Stimulated activated CD4-positive, alpha-beta T cell treated with anti-CD3 and anti-CD28 coated beads, Interleukin-4, amount 100 ng/mL, for 1 hour (primary cell): ENCODE results near the gene DDHD1.

Experiments
- DNase-seq: peaks from one replicate; pipeline ENCODE4 v3.0.0-alpha.2; 2020

Gene DDHD1

DNA sequence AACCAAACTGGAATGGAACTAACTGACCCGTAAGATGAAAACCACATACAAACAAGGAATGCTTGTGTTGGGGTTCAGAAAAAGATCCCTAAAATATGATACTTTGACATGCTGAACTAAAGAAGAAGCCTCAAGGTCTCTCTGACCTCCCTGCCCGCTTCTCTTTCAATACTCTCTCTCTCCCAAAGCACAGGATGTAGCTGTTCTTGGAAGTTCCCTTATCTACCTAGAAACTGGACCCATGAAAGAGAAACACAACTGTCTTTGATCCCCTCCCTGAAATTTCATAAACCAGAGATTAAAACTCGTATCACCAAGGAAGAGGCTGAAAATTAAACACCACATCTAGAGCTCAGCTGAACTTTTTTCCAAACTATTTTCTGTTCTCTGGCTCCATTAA lies 125.6 kb downstream of the DDHD1 start:
- DNase-seq, result no peak

DNA sequence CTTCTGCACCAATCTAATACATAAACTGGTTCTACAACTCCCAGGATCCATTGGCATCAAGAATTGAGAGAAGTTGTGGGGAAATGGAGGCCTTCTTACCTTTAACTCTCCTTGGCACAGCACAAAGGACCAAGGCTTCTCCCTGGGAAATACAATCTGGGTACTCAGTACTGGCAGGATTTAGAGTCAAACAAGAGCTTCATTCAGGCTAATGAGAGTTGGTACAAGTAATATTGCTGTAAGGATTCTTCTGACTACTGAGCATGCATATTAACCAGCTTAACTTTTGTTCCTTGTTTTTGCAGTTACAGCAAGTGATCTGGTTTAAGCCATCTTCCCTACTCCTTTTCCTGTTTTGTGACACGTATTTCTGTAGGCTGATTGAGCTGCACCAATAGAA lies 126.1 kb downstream of the DDHD1 start:
- DNase-seq, result no peak

DNA sequence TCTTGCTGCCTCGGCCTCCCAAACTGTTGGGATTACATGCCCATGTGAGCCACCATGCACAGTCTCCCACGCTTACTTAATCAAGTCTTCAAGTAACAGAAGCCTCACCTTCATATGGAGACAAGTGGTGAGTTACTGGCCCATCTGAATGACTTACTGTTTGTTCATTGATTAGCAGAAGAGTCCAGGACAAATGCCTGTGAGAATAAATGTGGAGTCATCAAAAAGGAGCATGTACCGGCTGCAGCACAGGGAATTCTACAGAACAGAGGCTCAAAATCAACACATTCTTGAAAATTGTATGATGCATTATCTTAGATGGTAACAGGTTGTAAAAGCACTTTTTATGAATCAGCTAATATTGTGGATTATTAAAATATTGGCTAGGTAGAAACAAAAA lies 129.8 kb downstream of the DDHD1 start:
- no peak for DNase-seq

DNA sequence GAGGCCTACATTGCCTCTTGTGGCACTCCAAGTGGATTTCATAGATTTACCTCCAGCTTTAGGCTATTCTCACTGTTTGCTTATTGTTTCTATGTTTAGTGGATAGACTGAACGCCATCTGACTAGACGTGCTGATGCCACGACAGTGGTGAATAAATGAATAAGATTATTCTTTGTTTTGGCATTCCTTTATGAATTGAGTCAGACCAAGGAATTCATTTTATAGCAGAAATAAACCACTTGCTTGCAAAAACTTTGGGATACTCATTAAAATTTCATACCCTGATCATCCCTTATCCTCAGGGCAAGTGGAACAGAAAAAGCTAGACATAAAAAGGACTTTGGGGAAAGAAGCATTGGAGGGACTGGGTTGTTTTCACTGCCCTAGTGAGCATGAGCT lies 130.5 kb downstream of the DDHD1 start:
- DNase-seq, result no peak

DNA sequence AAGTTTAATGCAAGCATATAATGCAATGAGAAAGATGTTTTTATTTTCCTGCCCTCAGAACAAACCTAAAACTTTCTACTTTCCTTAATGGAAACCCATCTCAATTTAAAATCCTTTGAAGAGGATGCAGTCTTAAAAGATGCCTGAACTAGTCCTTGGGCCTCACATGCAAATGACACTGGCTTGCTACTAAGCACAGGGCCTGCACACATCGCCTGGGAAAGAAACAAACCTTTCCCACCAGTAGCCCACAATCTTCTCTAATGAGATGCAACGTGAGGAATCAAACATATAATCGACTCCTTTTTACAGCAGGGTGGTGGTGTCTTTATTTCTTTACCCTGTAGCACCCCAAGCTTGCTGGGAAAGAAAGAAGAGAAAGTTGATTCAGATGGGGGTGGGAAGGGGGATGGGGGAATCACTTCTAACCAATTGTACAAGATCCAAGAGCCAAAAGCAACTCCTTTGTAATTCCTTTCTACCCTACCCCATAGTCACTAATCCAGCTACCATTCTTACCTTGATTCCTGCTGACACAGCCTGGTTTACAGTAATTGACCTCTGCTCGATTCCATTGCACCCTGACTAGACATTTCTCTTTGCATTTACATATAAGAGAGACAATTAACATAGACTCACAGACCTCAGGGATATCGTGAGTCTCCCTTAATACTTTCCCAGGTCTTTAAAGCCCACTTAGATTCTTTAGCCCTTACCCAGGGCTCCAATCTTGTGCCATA lies 132.8 kb downstream of the DDHD1 start:
- DNase-seq, result no peak

DNA sequence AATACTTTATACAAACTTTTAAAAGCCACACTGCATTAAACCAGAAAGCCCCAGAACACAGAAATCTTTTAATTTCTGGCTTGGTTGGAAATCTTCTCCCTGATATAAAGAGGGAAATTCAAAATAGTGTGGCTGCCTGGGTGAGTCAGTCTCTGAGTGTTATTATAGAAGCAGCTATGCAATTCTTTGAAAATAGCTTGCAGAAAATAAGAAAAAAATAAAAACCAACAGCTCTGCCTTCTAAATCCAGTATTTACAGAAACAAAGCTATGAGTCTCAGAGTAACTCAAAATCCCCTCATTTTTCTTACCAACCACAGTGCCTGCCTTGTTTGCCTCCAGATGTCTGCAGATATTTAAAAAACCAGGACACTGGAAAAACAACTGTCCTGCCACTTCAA lies 133.7 kb downstream of the DDHD1 start:
- no peak for DNase-seq

DNA sequence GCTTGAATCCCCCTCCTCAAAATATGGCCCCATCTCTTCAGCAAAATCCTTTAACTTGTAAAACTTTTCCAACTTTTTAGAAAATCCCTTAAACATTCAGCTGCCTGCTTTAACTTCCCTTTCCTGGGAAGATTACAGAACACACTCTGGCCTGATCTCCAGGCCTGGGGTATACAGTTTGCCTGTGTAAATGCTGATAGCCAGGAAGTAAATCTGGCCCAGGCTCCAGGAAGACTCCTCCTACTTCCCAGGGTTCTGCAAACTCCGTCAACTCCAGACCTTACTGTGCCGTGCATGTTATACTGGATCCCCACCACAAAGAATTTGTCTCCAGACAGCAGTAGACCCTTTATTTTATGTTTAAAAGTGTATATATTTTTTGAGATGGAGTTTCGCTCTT lies 135.3 kb downstream of the DDHD1 start:
- no peak for DNase-seq

DNA sequence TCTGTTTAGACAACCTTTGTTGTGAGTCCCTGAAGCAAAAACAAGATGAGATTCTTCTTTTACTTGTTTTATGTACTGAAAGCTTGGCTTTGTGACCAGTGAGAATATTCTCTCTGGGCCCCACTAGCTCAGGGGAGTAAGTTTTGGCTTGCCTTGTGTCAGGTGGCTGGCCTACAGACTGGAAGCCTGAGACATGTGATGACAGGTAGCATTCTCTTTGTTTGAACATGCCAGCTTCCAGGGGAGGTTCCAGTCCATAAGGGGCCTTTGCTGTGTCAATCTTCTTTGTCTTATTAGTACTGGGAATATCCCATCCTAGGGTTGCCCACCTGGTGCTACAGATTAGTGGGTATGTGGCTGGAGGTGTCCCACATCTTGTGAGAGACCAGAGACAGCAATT lies 136.2 kb downstream of the DDHD1 start:
- no peak for DNase-seq

DNA sequence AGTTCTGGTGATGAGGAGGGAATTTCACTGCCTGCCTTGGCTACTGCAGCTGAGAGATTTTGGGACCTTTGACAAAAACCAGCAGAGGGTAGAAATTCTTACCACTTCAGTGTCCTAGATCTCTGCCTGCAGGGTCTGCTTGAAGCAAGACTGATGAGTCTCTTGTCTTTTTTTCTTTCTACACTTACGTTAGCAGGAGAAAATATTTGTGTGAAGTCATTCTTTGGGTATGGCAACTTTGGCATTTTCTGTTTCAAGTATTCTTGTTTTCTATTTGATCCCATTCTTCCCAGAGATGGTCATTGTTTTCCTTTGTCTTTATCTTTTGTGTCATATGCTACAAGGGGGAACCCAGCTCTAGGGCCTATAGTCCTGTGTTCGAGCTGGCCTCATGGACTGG lies 136.6 kb downstream of the DDHD1 start:
- no peak for DNase-seq

DNA sequence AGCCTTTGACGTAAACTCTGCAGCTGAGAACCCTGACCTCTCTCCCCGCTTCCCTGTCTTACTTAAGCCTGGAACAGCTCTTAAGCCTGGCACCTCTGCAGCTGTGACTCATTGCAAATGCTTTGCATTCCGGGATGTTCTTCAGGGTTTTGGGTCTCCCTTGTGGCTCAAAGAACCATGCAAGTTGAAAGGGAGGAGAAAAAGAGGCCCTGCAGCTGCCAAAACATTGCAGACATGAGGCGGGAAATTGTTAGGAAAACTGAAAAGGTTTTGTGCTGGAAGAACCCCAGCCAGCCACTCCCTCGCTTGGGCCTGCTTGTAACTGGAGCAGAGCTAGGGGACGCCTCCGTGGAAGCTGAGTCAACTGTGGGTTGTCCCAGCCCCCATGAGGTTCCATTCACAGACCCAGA lies 142.1 kb downstream of the DDHD1 start:
- no peak for DNase-seq

DNA sequence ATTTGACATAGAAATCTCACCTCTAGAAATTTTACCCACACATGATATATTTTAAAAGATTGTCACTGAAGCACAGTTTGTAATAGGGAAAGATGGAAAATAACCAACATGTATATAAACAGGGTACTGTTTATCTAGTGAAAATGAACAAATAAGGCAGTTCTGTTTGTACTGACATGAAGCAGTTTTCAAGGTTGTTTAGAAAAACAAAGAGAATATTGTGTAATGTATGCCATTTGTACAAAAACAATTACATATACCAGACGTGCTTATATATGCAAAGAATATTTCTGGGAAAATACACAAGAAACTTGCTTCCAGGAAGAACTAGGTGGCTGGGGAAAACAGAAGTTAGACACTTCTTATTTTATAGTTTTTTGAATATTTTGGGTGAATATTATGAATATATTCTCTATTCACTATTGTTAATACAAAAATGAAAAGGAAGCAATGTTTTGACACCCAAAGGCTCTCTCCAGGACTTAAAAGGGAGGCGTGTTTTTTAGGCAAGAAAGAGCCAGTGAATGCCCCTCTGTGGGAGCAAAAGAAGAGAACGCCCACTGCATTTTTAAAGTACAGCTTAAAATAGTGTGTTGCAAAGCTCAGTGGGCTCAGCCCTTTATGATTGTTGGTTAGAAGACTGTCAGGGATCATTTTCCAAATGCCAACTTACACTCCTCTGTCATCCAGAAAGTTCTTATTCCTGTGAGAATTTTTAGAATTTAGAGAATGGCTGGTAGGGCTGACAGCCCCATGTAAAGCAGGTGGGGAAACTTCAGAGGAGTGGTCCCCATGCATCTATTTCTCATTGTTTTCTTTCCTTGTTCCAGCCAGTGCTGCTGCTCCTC lies 142.7 kb downstream of the DDHD1 start:
- no peak for DNase-seq

DNA sequence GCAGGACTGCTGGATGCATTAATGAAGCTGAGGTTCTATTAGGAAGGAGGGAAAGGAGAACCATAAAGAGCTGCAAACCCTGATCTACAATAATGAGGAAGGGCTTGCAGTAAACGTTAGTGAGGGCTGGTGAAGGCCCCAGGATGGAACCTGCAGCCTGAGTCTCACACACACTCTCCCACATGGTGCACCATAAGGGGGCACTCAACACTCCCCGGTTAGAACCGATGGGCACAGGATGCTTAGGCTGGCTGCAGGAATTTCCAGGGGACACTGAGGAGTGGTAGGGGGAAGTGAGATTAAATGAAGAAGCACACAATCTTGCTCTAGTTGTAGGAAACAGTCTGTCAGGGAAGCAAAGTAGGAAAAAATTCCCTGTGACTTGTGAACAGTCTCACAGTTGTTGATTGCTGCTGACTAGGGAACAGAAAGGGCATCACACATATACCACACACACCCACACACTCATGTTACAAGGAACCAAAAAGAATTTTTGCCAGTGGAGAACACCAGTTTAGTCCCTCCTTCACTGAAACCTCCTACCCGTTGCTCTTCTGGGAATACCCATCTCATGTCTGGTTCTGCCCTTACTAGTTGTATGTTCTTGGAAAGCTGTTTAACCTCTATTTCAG lies 146.1 kb downstream of the DDHD1 start:
- DNase-seq, result no peak

DNA sequence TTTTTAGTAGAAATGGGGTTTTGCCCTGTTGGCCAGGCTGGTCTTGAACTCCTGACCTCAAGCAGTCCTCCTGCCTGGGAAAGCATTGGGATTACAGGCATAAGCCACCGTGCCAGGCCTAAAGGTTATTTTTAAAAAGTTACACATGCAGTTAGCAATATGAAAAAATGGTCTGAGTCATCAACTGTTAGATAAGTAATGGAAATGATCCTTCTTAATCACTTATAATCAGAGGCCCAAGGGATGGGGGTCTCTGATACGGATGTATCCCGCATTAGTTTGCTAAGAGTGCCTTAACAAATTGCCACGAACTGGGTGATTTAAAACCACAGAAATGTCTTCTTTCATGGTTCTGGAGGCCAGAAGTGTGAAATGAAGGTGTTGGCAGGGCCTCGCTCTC lies 148.1 kb downstream of the DDHD1 start:
- no peak for DNase-seq

DNA sequence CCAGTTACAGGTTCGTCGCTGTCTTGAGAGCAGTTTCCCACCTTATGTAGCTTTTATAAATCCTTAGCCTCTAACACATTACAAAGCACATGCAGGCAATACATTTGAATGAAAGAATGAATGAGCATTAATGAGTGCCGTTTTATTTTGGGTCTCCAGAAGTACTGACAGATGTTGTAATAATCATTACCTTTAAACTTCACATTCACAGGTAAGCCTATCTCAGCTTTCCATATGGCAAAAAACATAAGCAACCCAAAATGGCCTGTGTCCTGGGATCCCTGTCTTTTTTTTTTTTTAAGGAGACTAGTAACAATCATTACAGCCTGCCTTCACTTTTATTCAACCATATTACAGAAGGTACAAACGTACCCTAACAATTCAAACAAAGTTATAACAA lies 149.3 kb downstream of the DDHD1 start:
- DNase-seq, result no peak

DNA sequence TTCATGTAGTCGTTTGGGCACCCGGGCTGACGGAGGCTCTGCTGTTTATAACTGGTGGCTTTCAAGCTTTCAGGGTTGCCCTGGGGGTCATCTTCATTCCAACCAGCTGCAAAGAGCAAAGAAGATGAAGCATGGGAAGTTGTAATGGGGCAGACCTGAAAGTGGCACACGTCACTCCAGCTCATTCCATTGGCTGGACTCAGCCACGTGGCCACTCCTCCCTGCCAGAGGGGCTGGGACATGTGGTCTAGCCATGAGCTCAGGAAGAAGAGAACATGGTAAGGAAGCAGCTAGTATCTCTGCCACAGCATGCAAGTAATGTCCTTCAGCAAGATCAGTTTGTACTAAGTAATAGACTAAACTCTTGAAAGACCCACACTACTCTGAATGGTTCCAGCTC lies 150.5 kb downstream of the DDHD1 start:
- DNase-seq, result no peak

DNA sequence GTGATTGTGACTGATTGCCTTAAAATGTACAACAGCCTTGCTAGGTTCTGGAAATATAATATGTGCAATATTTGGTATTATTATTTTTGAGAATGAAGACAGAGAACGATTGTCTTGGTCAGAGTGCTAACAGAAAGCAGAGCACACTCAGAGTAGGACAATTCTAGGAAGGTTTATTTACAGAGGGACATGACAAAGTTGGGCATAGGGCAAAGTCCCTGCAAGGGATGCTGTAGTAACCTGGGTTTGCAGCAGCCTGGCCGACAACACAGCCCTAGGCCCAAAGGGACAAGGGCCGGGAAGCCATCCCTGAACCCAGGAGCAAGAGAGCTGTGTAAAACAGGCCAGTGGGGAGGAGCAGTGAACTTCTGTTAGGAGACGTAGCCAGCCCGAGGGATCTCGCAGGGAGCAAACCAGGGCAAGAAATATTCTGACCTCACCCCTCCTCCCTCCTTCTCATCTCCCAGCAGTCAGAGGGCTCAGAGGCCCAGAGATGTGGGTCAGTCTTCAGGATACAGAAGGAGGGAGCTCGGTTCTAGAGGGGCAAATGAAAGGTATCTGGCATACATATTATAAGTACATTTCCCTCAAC lies 151.2 kb downstream of the DDHD1 start:
- DNase-seq, result no peak

DNA sequence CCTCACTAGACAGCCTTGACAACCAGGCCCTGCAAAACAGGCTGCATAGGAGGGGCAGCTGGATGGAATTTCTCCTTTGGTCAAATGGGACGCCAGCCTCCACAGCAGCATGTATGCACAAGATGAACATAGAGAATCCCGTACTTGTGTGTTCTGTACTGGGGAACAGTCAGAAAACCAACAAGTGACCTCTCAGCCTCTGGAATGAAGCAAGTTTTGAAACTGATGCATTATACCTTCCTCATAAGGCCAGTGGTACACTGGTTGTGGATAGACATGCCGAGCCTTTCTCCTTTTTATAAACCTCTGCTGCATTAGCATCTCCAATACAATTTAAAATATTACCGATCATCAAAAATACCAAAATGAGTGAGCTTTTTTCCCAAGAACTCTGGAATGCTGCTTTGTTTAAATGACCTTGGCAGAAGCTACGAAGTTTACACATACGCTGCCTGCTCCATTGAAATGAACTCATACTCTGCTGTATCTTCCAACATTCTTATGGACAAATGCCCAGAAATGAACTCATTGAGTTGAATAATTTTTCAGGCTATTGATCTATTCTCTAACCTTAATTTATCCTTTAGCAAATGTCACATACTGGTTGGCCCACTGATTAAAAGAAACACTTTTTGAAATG lies 154.6 kb downstream of the DDHD1 start:
- DNase-seq, result no peak

DNA sequence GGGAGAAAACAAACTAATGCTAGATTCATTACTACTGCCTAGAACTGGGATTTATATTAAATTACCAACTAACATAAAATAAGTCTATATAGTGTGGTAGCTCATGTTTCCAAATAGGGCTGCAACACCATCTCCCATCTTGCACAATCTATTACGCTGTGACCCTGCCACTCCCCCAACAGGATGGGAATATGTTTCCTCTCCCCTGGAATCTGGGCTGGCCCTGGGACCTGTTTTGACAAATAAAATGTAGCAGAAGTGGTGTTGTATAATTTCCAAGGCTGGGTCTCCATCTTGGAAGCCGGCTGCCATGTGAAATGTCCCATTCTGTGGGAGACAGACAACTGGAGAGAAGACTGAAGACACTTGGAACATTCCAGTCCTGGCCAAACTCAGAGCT lies 156.6 kb downstream of the DDHD1 start:
- no peak for DNase-seq

DNA sequence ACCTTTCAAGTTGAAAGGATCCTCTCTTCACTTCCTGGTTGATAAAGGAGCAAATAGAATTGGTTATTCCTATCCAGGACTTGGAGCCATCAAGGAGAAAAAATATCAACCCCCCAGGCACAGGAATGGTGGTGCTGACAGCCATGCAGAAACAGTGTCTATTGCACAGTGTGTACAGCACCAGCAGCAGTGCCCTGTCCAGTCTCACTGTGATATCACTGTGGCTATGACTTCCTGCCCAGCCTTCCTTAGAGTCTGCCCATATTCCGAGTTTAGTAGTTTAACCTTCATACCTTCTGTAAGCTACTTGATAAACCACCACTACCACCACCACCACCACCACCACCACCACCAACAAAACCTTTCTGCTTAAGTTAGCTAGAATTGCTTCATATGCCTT lies 157.1 kb downstream of the DDHD1 start:
- DNase-seq, result no peak

DNA sequence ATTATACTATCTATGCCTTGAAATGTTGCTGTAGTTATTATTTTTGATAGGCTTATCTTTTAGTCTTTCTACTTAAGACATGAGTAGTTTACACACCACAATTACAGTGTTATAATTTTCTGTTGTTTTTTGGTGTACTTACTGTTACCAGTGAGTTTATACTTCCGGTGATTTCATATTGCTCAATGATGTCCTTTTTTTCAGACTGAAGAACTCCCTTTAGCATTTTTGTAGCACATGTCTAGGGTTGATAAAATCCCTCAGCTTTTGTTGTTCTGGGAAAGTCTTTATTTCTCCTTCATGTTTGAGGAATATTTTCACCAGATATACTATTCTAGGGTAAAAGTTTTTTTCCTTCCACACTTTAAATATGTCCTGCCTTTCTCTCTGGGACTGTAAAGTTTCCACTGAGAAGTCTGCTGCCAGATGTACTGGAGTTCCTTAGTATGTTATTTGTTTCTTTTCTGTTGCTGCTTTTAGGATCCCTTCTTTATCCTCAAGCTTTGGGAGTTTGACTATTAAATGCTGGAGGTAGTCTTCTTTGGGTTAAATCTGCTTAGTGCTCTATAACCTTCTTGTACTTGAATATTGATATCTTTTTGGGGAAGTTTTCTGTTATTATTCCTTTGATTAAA lies 160.8 kb downstream of the DDHD1 start:
- DNase-seq, result no peak

DNA sequence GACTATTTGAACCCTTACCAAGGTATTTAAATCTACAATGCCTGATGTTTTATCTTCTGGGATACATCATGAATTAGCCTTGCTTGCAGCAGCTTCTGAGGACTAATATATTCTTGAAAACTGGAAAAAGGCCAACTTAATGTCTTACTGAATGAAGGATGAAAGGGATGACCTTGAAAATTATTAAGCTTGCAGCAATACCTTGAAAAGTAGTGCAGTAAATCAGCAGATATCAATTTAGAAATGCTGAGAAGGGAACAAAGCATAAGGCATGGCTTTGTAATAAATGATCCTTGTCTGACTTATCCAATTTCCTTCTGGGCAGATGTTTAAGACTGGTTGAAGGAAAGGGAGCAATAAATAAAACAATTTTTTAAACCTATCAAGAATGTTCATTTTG lies 165.0 kb downstream of the DDHD1 start:
- no peak for DNase-seq

DNA sequence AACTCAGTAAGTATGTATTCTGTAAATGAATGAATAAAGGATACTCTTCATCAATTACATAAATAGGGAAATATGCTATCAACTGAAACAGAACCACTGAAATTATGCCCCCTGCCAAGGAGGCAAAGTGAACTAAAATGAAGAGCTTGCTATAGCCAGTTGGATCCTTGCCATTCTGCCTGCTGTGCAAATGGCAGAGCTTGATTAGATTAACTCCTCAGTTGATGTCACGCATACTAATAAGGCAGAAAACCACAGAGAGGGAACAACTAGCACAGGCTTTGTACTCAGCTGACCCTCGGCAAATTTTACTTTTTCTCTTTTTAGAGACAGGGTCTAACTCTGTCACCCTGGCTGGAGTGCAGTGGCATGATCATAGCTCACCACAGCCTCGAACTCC lies 165.6 kb downstream of the DDHD1 start:
- no peak for DNase-seq

DNA sequence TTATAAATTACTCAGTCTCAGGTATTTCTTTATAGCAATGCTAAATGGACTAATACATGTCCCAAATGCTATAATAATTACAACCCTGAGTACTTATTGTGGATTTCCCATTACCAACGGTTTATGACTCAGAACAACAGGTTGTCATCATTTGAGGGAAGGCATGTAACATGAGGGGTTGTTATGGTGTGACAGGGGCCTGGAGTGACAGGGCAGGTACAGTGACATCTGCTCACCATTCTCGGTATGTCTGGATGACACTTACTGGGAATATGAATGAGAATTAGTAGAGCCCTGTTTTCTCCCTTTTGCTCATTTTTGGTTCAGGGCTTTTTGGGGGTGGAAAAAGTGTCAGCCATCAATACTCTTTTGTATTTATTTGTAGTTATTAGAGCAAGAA lies 166.1 kb downstream of the DDHD1 start:
- no peak for DNase-seq
